Esophagus squamous epithelium (tissue), 5 donors: ENCODE results near the gene SLC25A47. TPM values are rescaled to one million over a fixed set of nuclear protein-coding genes. Genes with fewer than 3 reads are reported as not detected.

Experiments used
- DNase-seq: peaks from one replicate; lab custom pipeline; 2025; lab: John Stamatoyannopoulos, UW
- H3K27ac ChIP-seq, 4 donors: fragments of 200-600 bp; sonication (generic); one replicate each; pipeline ENCODE4 v1.5.1; 2016 to 2019; ENCODE audit warnings: mild to moderate bottlenecking in 1 of 4
- H3K27me3 ChIP-seq, 4 donors: fragments of 200-600 bp; sonication (generic); 1 replicate in 3 of 4; 2 replicates in 1 of 4; pipeline versions ENCODE4 v1.5.1 to v1.6.0; 2017 to 2021; ENCODE audit warnings: antibody characterized with exemption in 1 of 4
- H3K36me3 ChIP-seq, 3 donors: fragments of 200-600 bp; sonication (generic); one replicate each; pipeline ENCODE4 v1.5.1; 2016 to 2019
- H3K4me1 ChIP-seq, 3 donors: fragments of 200-600 bp; sonication (generic); one replicate each; pipeline ENCODE4 v1.5.1; 2017 to 2019
- H3K4me3 ChIP-seq, 4 donors: fragments of 200-600 bp; sonication (generic); 1 replicate in 3 of 4; 2 replicates in 1 of 4; pipeline ENCODE4 v1.5.1; 2016 to 2019; ENCODE audit warnings: mild to moderate bottlenecking in 2 of 4, moderate library complexity in 1 of 4
- H3K9me3 ChIP-seq, 3 donors: fragments of 200-600 bp; sonication (generic); one replicate each; pipeline ENCODE4 v1.5.1; 2016 to 2019
- POLR2A ChIP-seq, 4 donors: fragments of 450-650 bp; IDR thresholded peaks; one replicate each; pipeline ENCODE4 v1.6.1; 2017; ENCODE audit warnings: antibody characterized with exemption in 4 of 4, mild to moderate bottlenecking in 4 of 4, moderate library complexity in 3 of 4
- WGBS, 2 donors: methylation state at CpG; one replicate each; pipeline ENCODE4 v1.1.5; 2018; 5-methylcytosine and 5-hydroxymethylcytosine counted together
- intact Hi-C: fragments of 100-400 bp; cut with DNase I; formaldehyde crosslinking; loops from one replicate; pipeline ENCODE4 v1.15.0; 2022
- small RNA-seq, 4 donors: library from RNA; depleted of rRNA; stranded (forward); fragments of <200 nt; gene quantifications; one replicate each; pipeline ENCODE3, GENCODE V24; 2016
- total RNA-seq, 4 donors: library from RNA; depleted of rRNA; stranded (reverse); fragments of >200 nt; gene quantifications; one replicate each; pipeline ENCODE4 v1.1.0, GENCODE V29; 2016
- TF ChIP-seq, protein P1 (sequence below), 6 experiments: fragments of 450-650 bp in 4 of 6; fragments of 200-600 bp in 2 of 6; sonication (generic) in 2 of 6; IDR thresholded peaks; one replicate each; pipeline ENCODE4 v1.5.1; 2016 to 2019; ENCODE audit warnings: antibody characterized with exemption in 6 of 6, mild to moderate bottlenecking in 4 of 6, moderate library complexity in 4 of 6
- donor health status: DM: yes; HTN: yes; CAD: no.

Gene SLC25A47
- total RNA-seq, 4 donors from 2014 or later: not detected

DNA sequence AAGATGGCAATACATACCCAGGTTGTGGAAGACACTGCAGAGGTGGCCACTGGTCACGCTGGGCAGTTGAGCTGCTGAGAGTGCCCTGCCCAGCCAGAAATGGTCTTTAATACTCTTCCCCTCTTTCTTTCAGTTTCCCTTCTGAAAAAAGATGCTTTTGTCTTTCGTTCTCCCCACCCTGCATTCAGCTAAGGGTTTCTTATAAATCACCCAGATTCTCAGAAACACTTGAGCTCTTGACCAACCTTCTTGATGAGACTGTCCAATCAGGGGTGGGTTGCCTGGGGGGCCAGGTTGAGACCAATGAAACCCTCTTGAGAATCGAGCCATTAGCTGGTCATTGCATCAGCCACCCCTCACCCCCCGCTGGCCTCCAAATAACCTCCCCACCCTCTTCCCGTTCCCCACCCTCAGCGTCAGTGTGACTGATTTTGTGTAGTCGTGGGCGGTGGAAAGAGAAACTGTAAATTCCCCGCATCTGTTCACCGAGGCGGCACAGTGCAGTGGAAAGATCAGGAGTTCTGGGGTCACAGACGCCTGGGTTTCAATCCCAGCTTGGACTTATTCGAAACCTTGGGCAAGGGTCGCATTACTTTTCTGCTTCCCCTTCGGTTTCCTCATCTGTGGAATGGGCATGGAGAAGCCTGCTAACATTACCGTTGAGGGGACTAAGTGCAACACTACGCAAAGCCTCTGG, 52.3 kb downstream of the SLC25A47 start:
- Histone ChIP-seq H3K4me1 (peaks cover 12 to 70% (median 30%) of the 10 kb centered on the region in 3 donors), H3K9me3 (no peaks in the 10 kb centered on the region), H3K27ac (peak overlapping the region; percentile 87 to 95 (median 90)), H3K4me3 (peak overlapping the region; percentile 53 to 79 (median 74)), H3K36me3 (peaks cover 0 to 5% (median 0%) of the 10 kb centered on the region in 3 donors), H3K27me3 (no peaks in the 10 kb centered on the region)
- TF ChIP-seq, protein P1, sequence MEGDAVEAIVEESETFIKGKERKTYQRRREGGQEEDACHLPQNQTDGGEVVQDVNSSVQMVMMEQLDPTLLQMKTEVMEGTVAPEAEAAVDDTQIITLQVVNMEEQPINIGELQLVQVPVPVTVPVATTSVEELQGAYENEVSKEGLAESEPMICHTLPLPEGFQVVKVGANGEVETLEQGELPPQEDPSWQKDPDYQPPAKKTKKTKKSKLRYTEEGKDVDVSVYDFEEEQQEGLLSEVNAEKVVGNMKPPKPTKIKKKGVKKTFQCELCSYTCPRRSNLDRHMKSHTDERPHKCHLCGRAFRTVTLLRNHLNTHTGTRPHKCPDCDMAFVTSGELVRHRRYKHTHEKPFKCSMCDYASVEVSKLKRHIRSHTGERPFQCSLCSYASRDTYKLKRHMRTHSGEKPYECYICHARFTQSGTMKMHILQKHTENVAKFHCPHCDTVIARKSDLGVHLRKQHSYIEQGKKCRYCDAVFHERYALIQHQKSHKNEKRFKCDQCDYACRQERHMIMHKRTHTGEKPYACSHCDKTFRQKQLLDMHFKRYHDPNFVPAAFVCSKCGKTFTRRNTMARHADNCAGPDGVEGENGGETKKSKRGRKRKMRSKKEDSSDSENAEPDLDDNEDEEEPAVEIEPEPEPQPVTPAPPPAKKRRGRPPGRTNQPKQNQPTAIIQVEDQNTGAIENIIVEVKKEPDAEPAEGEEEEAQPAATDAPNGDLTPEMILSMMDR (IDR thresholded peaks at IDR 0.05): no peak
- TF ChIP-seq POLR2A (IDR thresholded peaks at IDR 0.05): no peak
- intact Hi-C loops: loop anchor here (10.0 kb wide), 2 partner anchors 71 to 101 kb away; partner anchors contain the start of gene SLC25A29
- DNase-seq: peak; percentile 18
- WGBS, 2 donors: 0 to 2% methylated on average over 6 to 12 of the region's 17 CpGs

DNA sequence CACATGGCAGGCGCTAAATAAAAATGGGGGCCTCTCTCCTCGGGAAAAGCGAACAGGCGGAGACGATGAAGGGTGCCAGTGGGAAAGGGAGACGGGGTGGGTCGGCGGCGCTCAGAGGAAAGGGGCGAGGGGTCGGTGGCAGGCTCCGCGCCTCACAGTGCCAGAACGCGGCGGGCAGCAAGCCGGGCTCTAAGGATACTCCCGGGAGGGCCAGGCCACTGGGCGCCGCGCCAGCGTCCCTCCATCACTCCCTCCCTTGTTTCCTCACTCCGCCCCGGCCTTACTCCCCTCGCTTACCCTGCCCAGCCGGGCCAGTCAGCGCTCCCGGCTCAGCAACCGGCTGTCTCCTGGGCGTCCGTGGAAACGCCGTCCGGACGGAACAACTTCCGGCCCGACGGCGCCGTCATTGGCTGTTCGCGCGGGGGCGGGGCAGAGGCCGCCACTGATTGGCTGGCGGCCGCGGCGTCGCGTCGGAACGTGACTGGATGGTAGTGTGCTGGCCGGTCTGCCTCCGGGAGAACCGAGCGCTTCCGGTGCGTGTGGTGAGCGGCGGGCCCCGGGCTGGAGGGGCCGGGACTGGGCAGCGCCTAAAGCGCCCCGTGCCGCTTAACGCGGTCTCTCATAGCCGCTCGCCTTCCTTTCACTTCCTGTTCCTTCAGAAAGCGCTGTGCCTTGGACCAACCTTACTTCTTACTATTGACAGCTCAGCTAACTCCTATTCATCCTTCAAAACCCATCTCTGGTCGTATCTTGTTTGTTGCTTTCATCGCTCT, 53.0 kb downstream of the SLC25A47 start, which contains the start of gene WDR25:
TSS of gene WDR25 (plus strand) at position 523 of the 773 bp plus-strand sequence.
- Histone ChIP-seq H3K36me3 (peaks cover 0 to 8% (median 0%) of the 10 kb centered on the region in 3 donors), H3K4me1 (peaks cover 12 to 64% (median 30%) of the 10 kb centered on the region in 3 donors), H3K27me3 (no peaks in the 10 kb centered on the region), H3K4me3 (peak within 1 kb of the TSS; percentile 53 to 79 (median 74)), H3K9me3 (no peaks in the 10 kb centered on the region), H3K27ac (peak within 1 kb of the TSS; percentile 87 to 95 (median 90))
- 0% methylated on average over 21 to 32 of the region's 74 CpGs for WGBS, 2 donors
- intact Hi-C loops: loop anchor here (10.0 kb wide), 2 partner anchors 71 to 101 kb away; partner anchors contain the start of gene SLC25A29
- peak; percentile 64 for DNase-seq
- TF ChIP-seq, protein P1 (IDR thresholded peaks at IDR 0.05): peak in 2 of 6 experiments; percentile 7 to 45
- peak in 3 of 4 donors; percentile 25 to 85 (median 51) for TF ChIP-seq POLR2A (IDR thresholded peaks at IDR 0.05)

DNA sequence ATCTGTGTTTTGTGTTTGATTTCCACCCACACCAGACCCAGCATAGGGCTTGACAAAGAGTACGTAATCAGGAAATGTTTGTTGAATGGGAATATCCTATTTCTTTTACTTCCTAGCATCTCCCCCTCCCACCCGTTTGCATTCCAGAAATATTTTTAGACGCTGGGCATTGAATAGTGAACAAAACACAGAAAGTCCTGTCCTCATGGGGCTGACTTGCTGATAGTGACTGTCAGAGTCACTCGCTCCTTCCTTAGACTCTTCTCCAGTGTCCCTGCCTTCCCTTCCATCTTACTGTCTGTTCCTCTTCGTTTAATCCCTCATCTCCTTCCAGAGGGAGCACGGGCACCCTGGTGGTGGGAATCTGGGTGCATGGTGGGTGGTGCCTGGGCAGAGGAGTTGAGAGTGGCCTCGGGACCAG, 53.6 kb downstream of the SLC25A47 start:
- no peak for DNase-seq
- Histone ChIP-seq H3K27me3 (no peaks in the 10 kb centered on the region), H3K9me3 (no peaks in the 10 kb centered on the region), H3K27ac (peak overlapping the region; percentile 87 to 95 (median 90)), H3K4me3 (peak overlapping the region; percentile 53 to 79 (median 74)), H3K4me1 (peaks cover 12 to 59% (median 30%) of the 10 kb centered on the region in 3 donors), H3K36me3 (peaks cover 0 to 14% (median 3%) of the 10 kb centered on the region in 3 donors)
- TF ChIP-seq, protein P1 (IDR thresholded peaks at IDR 0.05): peak in 1 of 6 experiments; percentile 26
- no peak for TF ChIP-seq POLR2A (IDR thresholded peaks at IDR 0.05)
- WGBS, 2 donors: 14 to 26% methylated on average over 7 of the region's 7 CpGs
- intact Hi-C loops: loop anchor here (10.0 kb wide), 2 partner anchors 72 to 102 kb away; partner anchors contain the start of gene SLC25A29

Small RNAs within 50 kb of the gene (small RNA-seq; reads per million reads assigned to genes)
- gene AL157871.3 (0 reads per million in 4 donors), gene MIR345 (16.8 to 37.4 (median 22.8) reads per million in 4 donors), gene RN7SL523P (0 reads per million in 4 donors)

Other genes with a start within 250 kb of the SLC25A47 start
- 100 to 1,000 TPM in 1 of 4 donors, 10 to 100 TPM in 3; 23.8 to 116 (median 27.3) TPM for gene DEGS2, start 163.7 kb upstream of the SLC25A47 start, total RNA-seq
- 10 to 100 TPM; 30.6 to 46.5 (median 33.5) TPM for gene YY1, start 84.2 kb upstream of the SLC25A47 start, total RNA-seq
- 10 to 100 TPM; 23.3 to 64.3 (median 55.6) TPM for gene SLC25A29, start 16.9 kb upstream of the SLC25A47 start, total RNA-seq
- 1 to 10 TPM; 2.4 to 6.1 (median 4.7) TPM for gene WDR25, start 53.1 kb downstream of the SLC25A47 start, total RNA-seq